HepG2 (cell line): ENCODE data around the gene PMM2. TPM values are rescaled to one million over a fixed set of nuclear protein-coding genes. Genes with fewer than 3 reads are reported as not detected.

Experiments used
- ATAC-seq: fragments of 200-7000 bp; cut with Tn5 transposase; 3 replicates; pipeline ENCODE4 v1.9.1; 2020; ENCODE audit warnings: mild to moderate bottlenecking, moderate library complexity
- BruUV-seq: library from RNA; stranded (reverse); fragments of 400-500 nt; replicated peaks from 2 replicates; lab custom pipeline; 2021; lab: Mats Ljungman, UMichigan
- CTCF ChIA-PET: fragments of 300-600 bp; formaldehyde crosslinking; extraction: SDS; loops from one replicate; lab custom pipeline; 2021; ENCODE audit warnings: low total read pairs, inconsistent platforms, low intra/inter-chr PET ratio; lab: Yijun Ruan, JAX
- POLR2A ChIA-PET: fragments of 350-600 bp; sonication (Branson Sonifier 250); formaldehyde crosslinking; loops from one replicate; lab custom pipeline; 2020; ENCODE audit warnings: antibody characterized with exemption, inconsistent platforms; lab: Yijun Ruan, JAX
- DNase-seq: peaks from one replicate; pipeline ENCODE4 v3.0.0-alpha.2; 2015; ENCODE audit warnings: low spot score
- FAIRE-seq: peaks from 3 replicates; lab custom pipeline; 2011; peaks lifted over from hg19 to GRCh38; lab: Jason Lieb, UNC
- H2AFZ ChIP-seq: one replicate; pipeline ENCODE4 v1.6.1; 2011; ENCODE audit warnings: low read length, inconsistent platforms
- H3K27ac ChIP-seq: fragments of 300-600 bp; 3 replicates; pipeline ENCODE4 v1.8.0; 2011; ENCODE audit warnings: mixed run types, mild to moderate bottlenecking, mixed read lengths, low read length, inconsistent platforms; ENCODE audit not compliant: insufficient read depth; ENCODE audit errors: extremely low read length
- H3K27me3 ChIP-seq, 2 experiments: fragments of 200-600 bp in 1 of 2; 2 replicates in 1 of 2; 3 replicates in 1 of 2; pipeline versions ENCODE4 v1.6.0 to v1.8.0; 2011; ENCODE audit warnings: low read length in 2 of 2, mild to moderate bottlenecking in 2 of 2, moderate library complexity in 2 of 2, inconsistent platforms in 1 of 2; ENCODE audit not compliant: insufficient read depth in 2 of 2, control insufficient read depth in 1 of 2
- H3K36me3 ChIP-seq, 2 experiments: fragments of 200-600 bp in 1 of 2; replicated peaks in 1 of 2; 2 replicates in 1 of 2; 3 replicates in 1 of 2; pipeline versions ENCODE4 v1.5.1 to v1.8.0; 2011; ENCODE audit warnings: low read length in 2 of 2, inconsistent platforms in 1 of 2; ENCODE audit not compliant: insufficient read depth in 2 of 2, control insufficient read depth in 1 of 2
- H3K4me1 ChIP-seq: 2 replicates; pipeline ENCODE4 v1.5.1; 2012; ENCODE audit warnings: low read length, inconsistent platforms; ENCODE audit not compliant: insufficient read depth
- H3K4me2 ChIP-seq: 2 replicates; pipeline ENCODE4 v1.6.0; 2011; ENCODE audit warnings: low read depth, low read length, inconsistent platforms
- H3K4me3 ChIP-seq, 3 experiments: fragments of 200-600 bp in 1 of 3; sonication (generic), shearing (Covaris generic) in 1 of 3; replicated peaks in 1 of 3; 2 replicates each; pipeline ENCODE4 v1.5.1; 2011 to 2016; ENCODE audit warnings: low read length in 3 of 3, inconsistent platforms in 2 of 3, low read depth in 2 of 3, mild to moderate bottlenecking in 2 of 3, control low read depth in 1 of 3, mixed read lengths in 1 of 3; ENCODE audit not compliant: insufficient read depth in 1 of 3
- H3K79me2 ChIP-seq: one replicate; pipeline ENCODE4 v1.6.1; 2011; ENCODE audit warnings: low read length, inconsistent platforms; ENCODE audit not compliant: insufficient read depth
- H3K9ac ChIP-seq: 2 replicates; pipeline ENCODE4 v1.6.0; 2011; ENCODE audit warnings: mild to moderate bottlenecking, low read depth, low read length, inconsistent platforms; ENCODE audit not compliant: insufficient read depth
- H3K9me3 ChIP-seq: 2 replicates; pipeline ENCODE4 v1.5.1; 2012; ENCODE audit warnings: mild to moderate bottlenecking, low read length
- H4K20me1 ChIP-seq: 2 replicates; pipeline ENCODE4 v1.6.0; 2011; ENCODE audit warnings: inconsistent platforms, mild to moderate bottlenecking, low read length, moderate library complexity; ENCODE audit not compliant: insufficient read depth
- ADNP ChIP-seq: sonication (generic); formaldehyde crosslinking; IDR thresholded peaks from 2 replicates; pipeline ENCODE4 v1.4.0; 2020; ENCODE audit warnings: missing genetic modification reagents
- NKX3-1 ChIP-seq: sonication (generic); formaldehyde crosslinking; IDR thresholded peaks from 2 replicates; pipeline ENCODE4 v1.5.0; 2020; ENCODE audit warnings: missing genetic modification reagents
- NR3C1 ChIP-seq: sonication (generic); formaldehyde crosslinking; IDR thresholded peaks from 2 replicates; pipeline ENCODE4 v1.4.0; 2020; ENCODE audit warnings: missing genetic modification reagents
- SAP130 ChIP-seq: IDR thresholded peaks from 2 replicates; pipeline ENCODE4 v1.6.1; 2016; ENCODE audit warnings: low read depth
- ZC3H13 ChIP-seq: sonication (generic); formaldehyde crosslinking; IDR thresholded peaks from 2 replicates; pipeline ENCODE4 v1.8.1; 2023; ENCODE audit warnings: mild to moderate bottlenecking, missing genetic modification reagents, moderate library complexity
- ZNF230 ChIP-seq: sonication (generic); formaldehyde crosslinking; IDR thresholded peaks from 2 replicates; pipeline ENCODE4 v1.4.0; 2020; ENCODE audit warnings: mild to moderate bottlenecking, missing genetic modification reagents
- ZNF572 ChIP-seq: sonication (generic); formaldehyde crosslinking; IDR thresholded peaks from 2 replicates; pipeline ENCODE4 v1.5.1; 2020; ENCODE audit warnings: mild to moderate bottlenecking, missing genetic modification reagents
- ZNF644 ChIP-seq: IDR thresholded peaks from 2 replicates; pipeline ENCODE4 v1.6.1; 2016; ENCODE audit warnings: low read depth
- ZNF687 ChIP-seq: sonication (generic); formaldehyde crosslinking; IDR thresholded peaks from 2 replicates; pipeline ENCODE4 v1.5.1; 2020; ENCODE audit warnings: mild to moderate bottlenecking, missing genetic modification reagents, moderate library complexity
- ZSCAN12 ChIP-seq: sonication (generic); formaldehyde crosslinking; IDR thresholded peaks from 2 replicates; pipeline ENCODE4 v1.9.0; 2021; ENCODE audit warnings: mild to moderate bottlenecking, missing genetic modification reagents
- WGBS: methylation state at CpG from one replicate; pipeline ENCODE4 v1.1.6; 2017; ENCODE audit warnings: low lambda C conversion rate; 5-methylcytosine and 5-hydroxymethylcytosine counted together
- in situ Hi-C: cut with HindIII; loops from 2 replicates; pipeline ENCODE4 v1.10.0; 2017; ENCODE audit warnings: low pct_unique_long_range_greater_than_20kb; ENCODE audit not compliant: extremely low pct_ligation_motif_present
- intact Hi-C: fragments of 100-400 bp; cut with micrococcal nuclease; formaldehyde crosslinking; loops from one replicate; pipeline ENCODE4 v1.10.0; 2022; ENCODE audit not compliant: unreplicated experiment
- polyA plus RNA-seq, 8 experiments: library from polyadenylated mRNA; depleted of rRNA in 3 of 8; stranded (reverse) in 7 of 8; unstranded in 1 of 8; fragments of >200 nt; fragmentation: Illumina TruSeq in 4 of 8; extraction: Trizol in 4 of 8; gene quantifications; 2 replicates each; pipeline versions ENCODE4 v1.2.1 to v1.2.3, GENCODE V29; 2011 to 2016; ENCODE audit warnings: low read depth in 4 of 8, missing spikeins in 1 of 8, mixed read lengths in 1 of 8; ENCODE audit not compliant: insufficient read depth in 1 of 8
- total RNA-seq, 5 experiments: library from RNA; depleted of rRNA; stranded (reverse); fragments of >200 nt; fragmentation: Illumina TruSeq; extraction: Trizol; gene quantifications; 2 replicates each; pipeline ENCODE4 v1.2.3, GENCODE V29; 2016; ENCODE audit warnings: low read depth in 1 of 5
- TF ChIP-seq, protein P1 (sequence below): sonication (generic); formaldehyde crosslinking; IDR thresholded peaks from 2 replicates; pipeline ENCODE4 v1.5.1; 2020; ENCODE audit warnings: mild to moderate bottlenecking, missing genetic modification reagents
- TF ChIP-seq, protein P2 (sequence below): sonication (generic); IDR thresholded peaks from 2 replicates; pipeline ENCODE4 v1.6.1; 2016; ENCODE audit warnings: low read depth, borderline replicate concordance
- TF ChIP-seq, protein P3 (sequence below): sonication (generic); formaldehyde crosslinking; IDR thresholded peaks from 2 replicates; pipeline ENCODE4 v1.4.0; 2020; ENCODE audit warnings: missing genetic modification reagents, mild to moderate bottlenecking, borderline replicate concordance

The PMM2 gene
- total and polyA plus RNA-seq, 2 of the 13 experiments (the other 11 are each of a cell fraction or from before 2014, with no cell fraction given) = 52.2 to 93.7 TPM

- DNase-seq (peak; percentile 91), FAIRE-seq (peak; percentile 99), ATAC-seq (peak; percentile 89)
- H3K27ac ChIP-seq = peak overlapping the region; percentile 44
- CTCF ChIA-PET = no interaction called here
- H3K79me2 ChIP-seq = peaks cover 14% of the 10 kb centered on the region
- no TSS peak for BruUV-seq
- POLR2A ChIA-PET = interaction anchor here (0.6 to 7.5 kb wide), 10 partner anchors 10 to 174 kb away, joined by 3 to 105 read pairs (median 4); partner anchors contain the start of gene CARHSP1
- H3K27me3 ChIP-seq = no peaks in the 10 kb centered on the region
- H3K9me3 ChIP-seq = no peaks in the 10 kb centered on the region
- H4K20me1 ChIP-seq = peaks cover 73% of the 10 kb centered on the region
- no peak overlapping the region for H2AFZ ChIP-seq
- no peak overlapping the region for H3K4me3 ChIP-seq
- H3K4me1 ChIP-seq = peaks cover 31% of the 10 kb centered on the region
- intact Hi-C loops = loop anchor here (2.0 to 5.0 kb wide), 2 partner anchors 16 to 188 kb away; no protein-coding TSS in a partner anchor
- 0 out of 2 replicates have a peak overlapping the region, but pooled peaks have one; percentile 4 for H3K9ac ChIP-seq
- H3K36me3 ChIP-seq = peaks cover 57 to 93% of the 10 kb centered on the region in 2 experiments
- 67% methylated on average over 11 of the region's 11 CpGs for WGBS
- H3K4me2 ChIP-seq = peak overlapping the region; percentile 26
- in situ Hi-C loops = no loop called here
- TF ChIP-seq, protein P1, sequence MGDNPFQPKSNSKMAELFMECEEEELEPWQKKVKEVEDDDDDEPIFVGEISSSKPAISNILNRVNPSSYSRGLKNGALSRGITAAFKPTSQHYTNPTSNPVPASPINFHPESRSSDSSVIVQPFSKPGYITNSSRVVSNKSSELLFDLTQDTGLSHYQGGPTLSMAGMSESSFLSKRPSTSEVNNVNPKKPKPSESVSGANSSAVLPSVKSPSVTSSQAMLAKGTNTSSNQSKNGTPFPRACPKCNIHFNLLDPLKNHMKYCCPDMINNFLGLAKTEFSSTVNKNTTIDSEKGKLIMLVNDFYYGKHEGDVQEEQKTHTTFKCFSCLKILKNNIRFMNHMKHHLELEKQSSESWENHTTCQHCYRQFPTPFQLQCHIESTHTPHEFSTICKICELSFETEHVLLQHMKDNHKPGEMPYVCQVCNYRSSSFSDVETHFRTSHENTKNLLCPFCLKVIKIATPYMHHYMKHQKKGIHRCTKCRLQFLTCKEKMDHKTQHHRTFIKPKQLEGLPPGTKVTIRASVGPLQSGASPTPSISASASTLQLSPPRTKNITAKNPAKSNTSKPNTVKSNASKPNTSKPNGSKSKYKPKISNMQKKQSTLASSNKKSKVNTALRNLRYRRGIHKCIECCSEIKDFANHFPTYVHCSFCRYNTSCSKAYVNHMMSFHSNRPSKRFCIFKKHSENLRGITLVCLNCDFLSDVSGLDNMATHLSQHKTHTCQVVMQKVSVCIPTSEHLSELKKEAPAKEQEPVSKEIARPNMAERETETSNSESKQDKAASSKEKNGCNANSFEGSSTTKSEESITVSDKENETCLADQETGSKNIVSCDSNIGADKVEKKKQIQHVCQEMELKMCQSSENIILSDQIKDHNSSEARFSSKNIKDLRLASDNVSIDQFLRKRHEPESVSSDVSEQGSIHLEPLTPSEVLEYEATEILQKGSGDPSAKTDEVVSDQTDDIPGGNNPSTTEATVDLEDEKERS (CRISPR knock-in tag) = 0 out of 2 replicates have a peak, but pooled peaks have one; percentile 46
- 0 out of 2 replicates have a peak, but pooled peaks have one; percentile 33 for TF ChIP-seq ZSCAN12
- TF ChIP-seq ZNF687 (CRISPR knock-in tag) = peak; percentile 96
- TF ChIP-seq ZNF230 = 0 out of 2 replicates have a peak, but pooled peaks have one; percentile 65
- no peak for TF ChIP-seq NR3C1 (CRISPR knock-in tag)
- 0 out of 2 replicates have a peak, but pooled peaks have one; percentile 57 for TF ChIP-seq NKX3-1 (CRISPR knock-in tag)
- TF ChIP-seq, protein P2, sequence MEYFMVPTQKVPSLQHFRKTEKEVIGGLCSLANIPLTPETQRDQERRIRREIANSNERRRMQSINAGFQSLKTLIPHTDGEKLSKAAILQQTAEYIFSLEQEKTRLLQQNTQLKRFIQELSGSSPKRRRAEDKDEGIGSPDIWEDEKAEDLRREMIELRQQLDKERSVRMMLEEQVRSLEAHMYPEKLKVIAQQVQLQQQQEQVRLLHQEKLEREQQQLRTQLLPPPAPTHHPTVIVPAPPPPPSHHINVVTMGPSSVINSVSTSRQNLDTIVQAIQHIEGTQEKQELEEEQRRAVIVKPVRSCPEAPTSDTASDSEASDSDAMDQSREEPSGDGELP = 0 out of 2 replicates have a peak, but pooled peaks have one; percentile 31
- peak; percentile 50; the same call in 1 of the 2 replicates for TF ChIP-seq ZC3H13 (CRISPR knock-in tag)
- TF ChIP-seq ADNP = 0 out of 2 replicates have a peak, but pooled peaks have one; percentile 54
- TF ChIP-seq, protein P3, sequence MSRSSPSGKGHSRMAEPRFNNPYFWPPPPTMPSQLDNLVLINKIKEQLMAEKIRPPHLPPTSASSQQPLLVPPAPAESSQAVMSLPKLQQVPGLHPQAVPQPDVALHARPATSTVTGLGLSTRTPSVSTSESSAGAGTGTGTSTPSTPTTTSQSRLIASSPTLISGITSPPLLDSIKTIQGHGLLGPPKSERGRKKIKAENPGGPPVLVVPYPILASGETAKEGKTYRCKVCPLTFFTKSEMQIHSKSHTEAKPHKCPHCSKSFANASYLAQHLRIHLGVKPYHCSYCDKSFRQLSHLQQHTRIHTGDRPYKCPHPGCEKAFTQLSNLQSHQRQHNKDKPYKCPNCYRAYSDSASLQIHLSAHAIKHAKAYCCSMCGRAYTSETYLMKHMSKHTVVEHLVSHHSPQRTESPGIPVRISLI (CRISPR knock-in tag) = peak; percentile 70; the same call in 1 of the 2 replicates
- no peak; the same call in 1 of the 2 replicates for TF ChIP-seq ZNF572 (CRISPR knock-in tag)
- peak; percentile 88 for TF ChIP-seq ZNF644 (CRISPR knock-in tag)
- TF ChIP-seq SAP130 = peak; percentile 95
Measured at GRCh38 chr16:8850279-8850885, 52.7 kb downstream of the PMM2 start.
